Mesenchymal stem cell (in vitro differentiated cells and primary cell): ENCODE measurements around the gene RPTOR.
A peak's percentile ranks its signal among the peaks of the same experiment; 100 is the strongest.

Experiments used
- DNase-seq: peaks from one replicate; pipeline ENCODE4 v3.0.0-alpha.2; 2013
- H2AFZ ChIP-seq: one replicate; pipeline ENCODE4 v1.6.1; 2013; ENCODE audit warnings: low read depth, mild to moderate bottlenecking, control low read depth, inconsistent platforms, low read length, moderate library complexity
- H2AK5ac ChIP-seq: 2 replicates; pipeline ENCODE4 v1.6.1; 2013; ENCODE audit warnings: low read length, moderate library complexity, mild to moderate bottlenecking, inconsistent platforms; ENCODE audit not compliant: severe bottlenecking
- H2BK120ac ChIP-seq: one replicate; pipeline ENCODE4 v1.6.1; 2013; ENCODE audit warnings: low read depth, mild to moderate bottlenecking, inconsistent platforms, low read length, moderate library complexity
- H2BK12ac ChIP-seq, 2 experiments: one replicate each; pipeline ENCODE4 v1.6.1; 2013; ENCODE audit warnings: inconsistent platforms in 2 of 2, low read length in 2 of 2, mild to moderate bottlenecking in 2 of 2, moderate library complexity in 2 of 2, control low read depth in 1 of 2
- H2BK15ac ChIP-seq: one replicate; pipeline ENCODE4 v1.6.1; 2013; ENCODE audit warnings: mild to moderate bottlenecking, low read depth, inconsistent platforms; ENCODE audit not compliant: poor library complexity, severe bottlenecking
- H2BK5ac ChIP-seq: 2 replicates; pipeline ENCODE4 v1.6.1; 2013; ENCODE audit warnings: low read depth, mild to moderate bottlenecking, low read length, control low read depth, inconsistent platforms; ENCODE audit not compliant: poor library complexity, severe bottlenecking
- H3K14ac ChIP-seq, 2 experiments: one replicate each; pipeline ENCODE4 v1.6.1; 2013; ENCODE audit warnings: inconsistent platforms in 2 of 2, low read length in 2 of 2, control low read depth in 1 of 2, mild to moderate bottlenecking in 1 of 2, moderate library complexity in 1 of 2
- H3K18ac ChIP-seq, 2 experiments: one replicate each; pipeline ENCODE4 v1.6.1; 2013; ENCODE audit warnings: inconsistent platforms in 2 of 2, low read length in 2 of 2, control low read depth in 1 of 2, low read depth in 1 of 2, mild to moderate bottlenecking in 1 of 2
- H3K23ac ChIP-seq, 2 experiments: one replicate each; pipeline ENCODE4 v1.6.1; 2013; ENCODE audit warnings: inconsistent platforms in 2 of 2, low read length in 2 of 2, mild to moderate bottlenecking in 2 of 2, moderate library complexity in 2 of 2, control low read depth in 1 of 2
- H3K27ac ChIP-seq: 2 replicates; pipeline ENCODE4 v1.5.1; 2013; ENCODE audit warnings: mild to moderate bottlenecking, moderate library complexity, low read length, control low read depth, inconsistent platforms; ENCODE audit not compliant: poor library complexity, severe bottlenecking
- H3K27me3 ChIP-seq, 2 experiments: 2 replicates each; pipeline versions ENCODE4 v1.6.1 to v1.7.0; 2013; ENCODE audit warnings: low read length in 2 of 2, mild to moderate bottlenecking in 2 of 2, moderate library complexity in 2 of 2, control low read depth in 1 of 2, inconsistent platforms in 1 of 2; ENCODE audit not compliant: control insufficient read depth in 1 of 2, insufficient read depth in 1 of 2
- H3K36me3 ChIP-seq, 2 experiments: 2 replicates each; pipeline versions ENCODE4 v1.6.1 to v1.7.0; 2013; ENCODE audit warnings: low read length in 2 of 2, control low read depth in 1 of 2, inconsistent platforms in 1 of 2, low read depth in 1 of 2, mild to moderate bottlenecking in 1 of 2; ENCODE audit not compliant: insufficient read depth in 2 of 2, control insufficient read depth in 1 of 2
- H3K4ac ChIP-seq, 2 experiments: one replicate each; pipeline ENCODE4 v1.6.1; 2013; ENCODE audit warnings: inconsistent platforms in 2 of 2, low read length in 2 of 2, mild to moderate bottlenecking in 2 of 2, moderate library complexity in 2 of 2, control low read depth in 1 of 2, low read depth in 1 of 2
- H3K4me1 ChIP-seq: 2 replicates; pipeline ENCODE4 v1.6.1; 2013; ENCODE audit warnings: low read depth, low read length, control low read depth; ENCODE audit not compliant: control insufficient read depth, insufficient read depth
- H3K4me2 ChIP-seq: 2 replicates; pipeline ENCODE4 v1.6.1; 2013; ENCODE audit warnings: low read length, mild to moderate bottlenecking, inconsistent platforms; ENCODE audit not compliant: poor library complexity, severe bottlenecking
- H3K4me3 ChIP-seq, 2 experiments: 2 replicates each; pipeline versions ENCODE4 v1.5.1 to v1.7.0; 2013; ENCODE audit warnings: low read length in 2 of 2, mild to moderate bottlenecking in 2 of 2, control low read depth in 1 of 2, low read depth in 1 of 2; ENCODE audit not compliant: insufficient read depth in 1 of 2
- H3K79me1 ChIP-seq: replicated peaks from 2 replicates; pipeline ENCODE4 v1.6.1; 2013; ENCODE audit warnings: mild to moderate bottlenecking, control low read depth, low read length, inconsistent platforms; ENCODE audit not compliant: poor library complexity, severe bottlenecking
- H3K9ac ChIP-seq: 2 replicates; pipeline ENCODE4 v1.7.0; 2013; ENCODE audit warnings: mild to moderate bottlenecking, low read length, moderate library complexity
- H3K9me3 ChIP-seq: 2 replicates; pipeline ENCODE4 v1.7.0; 2013; ENCODE audit warnings: mild to moderate bottlenecking, low read length; ENCODE audit not compliant: control insufficient read depth
- H4K8ac ChIP-seq: one replicate; pipeline ENCODE4 v1.6.1; 2013; ENCODE audit warnings: inconsistent platforms, mild to moderate bottlenecking, low read length, moderate library complexity
- H4K91ac ChIP-seq: one replicate; pipeline ENCODE4 v1.6.1; 2013; ENCODE audit warnings: mild to moderate bottlenecking, low read length, inconsistent platforms
- WGBS: methylation state at CpG from one replicate; pipeline ENCODE4 v1.1.7; 2013; ENCODE audit warnings: mixed read lengths; 5-methylcytosine and 5-hydroxymethylcytosine counted together

The RPTOR gene

DNA sequence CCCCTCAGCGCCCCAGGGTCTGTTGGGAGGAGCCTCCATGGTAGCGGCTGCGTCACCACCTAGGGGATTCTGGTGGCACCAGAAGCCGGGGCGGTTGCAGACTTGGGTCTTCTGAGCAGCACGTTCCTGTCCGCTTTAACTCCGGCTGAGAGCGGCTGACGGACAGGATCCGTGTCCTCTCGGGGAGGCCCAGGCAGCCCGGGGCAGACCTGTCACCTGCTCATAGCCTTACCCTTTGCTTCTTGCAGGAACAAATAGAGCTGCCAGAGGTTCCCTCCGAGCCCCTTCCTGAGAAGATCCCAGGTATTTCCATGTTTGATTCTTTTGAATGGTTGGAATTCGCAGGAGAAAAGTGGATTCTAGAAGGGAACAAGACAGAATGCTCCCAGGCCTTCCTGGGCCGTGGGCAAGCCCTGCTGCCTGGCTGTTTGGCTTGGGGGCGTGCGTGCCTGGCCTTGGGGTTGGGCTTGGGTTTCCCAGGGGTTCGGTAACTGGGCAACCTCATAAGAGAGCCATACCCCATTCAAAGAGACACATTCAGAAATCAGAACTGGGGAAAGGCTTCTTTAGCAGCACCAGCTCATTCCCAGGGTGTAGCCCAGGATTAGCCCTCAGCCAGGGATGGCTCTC lies 453.6 kb downstream of the RPTOR start:
- H2BK12ac ChIP-seq = no peak overlapping the region
- peaks cover 17 to 19% of the 10 kb centered on the region in 2 experiments for H3K27me3 ChIP-seq
- WGBS = 97% methylated on average over 19 of the region's 19 CpGs
- no peak overlapping the region for H4K91ac ChIP-seq
- H3K9ac ChIP-seq = no peak overlapping the region
- no peak overlapping the region for H3K4ac ChIP-seq
- DNase-seq = no peak
- peaks cover 48 to 68% of the 10 kb centered on the region in 2 experiments for H3K36me3 ChIP-seq
- no peak overlapping the region for H3K4me2 ChIP-seq
- H4K8ac ChIP-seq = peak overlapping the region; percentile 5
- no peak overlapping the region for H3K18ac ChIP-seq
- no peak overlapping the region for H2AFZ ChIP-seq
- H3K27ac ChIP-seq = no peak overlapping the region
- H3K14ac ChIP-seq = no peak overlapping the region
- H3K79me1 ChIP-seq = peaks cover 8% of the 10 kb centered on the region
- H3K4me1 ChIP-seq = peaks cover 10% of the 10 kb centered on the region
- no peak overlapping the region for H3K23ac ChIP-seq
- H2BK120ac ChIP-seq = no peak overlapping the region
- H2BK15ac ChIP-seq = no peak overlapping the region
- H2AK5ac ChIP-seq = no peak overlapping the region
- no peaks in the 10 kb centered on the region for H3K9me3 ChIP-seq
- no peak overlapping the region for H3K4me3 ChIP-seq
- H2BK5ac ChIP-seq = no peak overlapping the region

DNA sequence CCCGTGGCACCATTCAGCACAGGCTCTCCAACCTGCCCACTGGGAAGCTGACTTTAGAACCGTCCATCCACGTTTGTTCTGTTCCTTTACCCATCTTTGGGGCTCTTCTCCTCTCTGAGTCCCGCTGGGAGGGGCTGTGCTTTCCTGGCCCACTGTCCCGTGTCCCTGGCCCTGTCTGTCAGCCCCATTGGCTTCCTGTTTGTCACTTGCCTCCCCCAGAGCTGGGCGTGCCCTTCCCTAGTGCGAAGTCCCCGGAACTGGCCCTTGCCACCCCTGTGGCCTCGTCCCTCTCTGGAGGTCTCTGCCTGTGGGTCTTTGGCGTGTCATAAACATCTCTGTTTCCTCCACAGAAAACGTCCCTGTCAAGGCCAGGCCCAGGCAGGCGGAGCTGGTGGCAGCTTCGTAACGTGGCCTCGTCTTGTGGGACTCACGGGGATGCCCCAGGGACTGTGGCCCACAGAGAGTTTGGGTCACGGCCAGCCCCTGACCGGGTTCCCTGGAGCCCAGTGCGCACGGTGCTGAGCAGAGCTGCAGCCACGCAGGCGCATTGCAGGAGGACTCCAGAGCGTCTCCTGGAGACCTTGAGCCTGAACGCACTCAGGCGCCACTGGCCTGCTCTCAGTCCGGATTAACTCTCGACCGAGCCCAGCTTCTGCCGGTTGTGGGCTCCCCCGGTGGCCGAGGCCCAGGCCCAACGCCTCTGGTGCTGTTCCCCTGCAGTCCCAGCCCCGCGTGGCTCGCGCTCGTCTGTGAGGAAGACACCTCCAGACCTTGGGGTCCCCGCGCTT lies 454.3 kb downstream of the RPTOR start:
- peaks cover 12% of the 10 kb centered on the region for H3K4me1 ChIP-seq
- H2BK12ac ChIP-seq = no peak overlapping the region
- H3K4me2 ChIP-seq = no peak overlapping the region
- H3K14ac ChIP-seq = no peak overlapping the region
- no peak overlapping the region for H2AK5ac ChIP-seq
- DNase-seq = no peak
- H2BK5ac ChIP-seq = no peak overlapping the region
- H4K8ac ChIP-seq = no peak overlapping the region
- no peak overlapping the region for H3K18ac ChIP-seq
- H2BK120ac ChIP-seq = no peak overlapping the region
- H3K27me3 ChIP-seq = peaks cover 24 to 25% of the 10 kb centered on the region in 2 experiments
- no peak overlapping the region for H3K4ac ChIP-seq
- H3K9ac ChIP-seq = no peak overlapping the region
- H3K23ac ChIP-seq = no peak overlapping the region
- H4K91ac ChIP-seq = no peak overlapping the region
- peaks cover 4% of the 10 kb centered on the region for H3K79me1 ChIP-seq
- H3K27ac ChIP-seq = no peak overlapping the region
- H2BK15ac ChIP-seq = no peak overlapping the region
- H3K36me3 ChIP-seq = peaks cover 48 to 68% of the 10 kb centered on the region in 2 experiments
- H3K4me3 ChIP-seq = no peak overlapping the region
- H2AFZ ChIP-seq = no peak overlapping the region
- H3K9me3 ChIP-seq = no peaks in the 10 kb centered on the region
- 94% methylated on average over 39 of the region's 39 CpGs for WGBS

DNA sequence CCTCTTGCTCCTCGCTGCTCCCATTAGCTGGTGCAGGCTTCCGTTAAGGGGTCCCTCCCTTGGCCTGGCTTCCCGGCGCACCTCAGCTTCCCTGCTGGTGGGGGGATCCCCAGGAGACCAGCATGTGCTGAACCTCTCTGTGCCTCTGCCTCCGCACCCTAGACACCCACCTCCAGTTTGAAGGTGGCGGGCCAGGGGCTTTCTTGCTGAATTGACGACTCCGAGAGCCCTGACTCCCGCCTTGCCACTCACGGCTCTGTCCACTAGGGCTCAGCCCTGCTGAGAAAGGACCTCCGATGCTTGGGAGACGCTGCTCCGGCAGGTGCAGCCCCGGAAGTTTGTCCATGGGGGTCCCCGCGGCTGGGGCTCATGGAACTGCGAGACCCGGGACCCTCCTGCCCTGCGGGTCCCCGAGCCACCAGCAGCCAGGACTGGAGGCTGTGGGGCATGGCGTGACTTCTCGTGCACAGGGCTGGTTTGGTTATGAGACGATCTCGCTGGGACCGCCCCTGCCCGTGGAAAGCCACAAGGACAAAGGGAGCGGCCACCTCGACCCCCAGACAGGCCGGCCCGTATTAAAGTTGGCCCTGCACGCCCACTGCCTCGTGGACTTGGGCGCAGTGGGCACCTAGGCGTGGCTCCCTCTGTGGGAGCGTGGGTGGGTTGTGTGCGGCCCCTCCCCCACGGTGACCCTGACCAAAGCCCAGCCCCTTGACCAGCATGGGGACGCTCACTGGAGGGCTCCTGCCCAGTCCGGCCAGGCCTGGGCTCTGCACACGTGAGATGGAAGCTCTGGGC lies 455.1 kb downstream of the RPTOR start:
- no peak overlapping the region for H3K14ac ChIP-seq
- no peak overlapping the region for H2AFZ ChIP-seq
- no peak overlapping the region for H3K9ac ChIP-seq
- peak overlapping the region; percentile 54 for H4K91ac ChIP-seq
- no peak overlapping the region for H3K4ac ChIP-seq
- DNase-seq = no peak
- no peak overlapping the region for H2BK120ac ChIP-seq
- H2BK12ac ChIP-seq = no peak overlapping the region
- no peaks in the 10 kb centered on the region for H3K79me1 ChIP-seq
- H3K4me3 ChIP-seq = no peak overlapping the region
- H3K4me2 ChIP-seq = no peak overlapping the region
- peaks cover 48 to 62% of the 10 kb centered on the region in 2 experiments for H3K36me3 ChIP-seq
- no peak overlapping the region for H2BK15ac ChIP-seq
- no peak overlapping the region for H2AK5ac ChIP-seq
- H3K27ac ChIP-seq = no peak overlapping the region
- H2BK5ac ChIP-seq = no peak overlapping the region
- no peak overlapping the region for H3K23ac ChIP-seq
- peaks cover 28 to 30% of the 10 kb centered on the region in 2 experiments for H3K27me3 ChIP-seq
- peaks cover 13% of the 10 kb centered on the region for H3K4me1 ChIP-seq
- 96% methylated on average over 40 of the region's 40 CpGs for WGBS
- H3K9me3 ChIP-seq = no peaks in the 10 kb centered on the region
- no peak overlapping the region for H3K18ac ChIP-seq
- no peak overlapping the region for H4K8ac ChIP-seq

DNA sequence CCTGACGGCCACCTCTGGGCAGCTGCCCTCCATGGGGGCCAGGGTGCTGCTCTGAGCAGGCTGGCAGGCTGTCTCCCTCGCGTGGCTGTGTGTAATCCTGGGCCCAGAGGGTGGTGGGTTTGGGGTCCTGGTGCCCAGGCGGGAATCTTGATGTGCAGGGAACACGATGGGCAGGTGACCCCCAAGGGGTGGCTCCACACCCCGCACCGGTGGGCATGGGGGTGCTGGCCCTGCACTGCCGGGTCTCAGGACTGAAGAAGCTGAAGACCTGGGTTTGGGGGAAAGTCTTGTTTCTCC lies 455.6 kb downstream of the RPTOR start:
- Histone ChIP-seq H2BK5ac (no peak overlapping the region), H2AK5ac (no peak overlapping the region), H3K36me3 (peaks cover 45 to 56% of the 10 kb centered on the region in 2 experiments), H3K4me2 (no peak overlapping the region), H2BK120ac (no peak overlapping the region), H2BK12ac (no peak overlapping the region), H3K4me3 (no peak overlapping the region), H3K4me1 (peaks cover 13% of the 10 kb centered on the region), H3K14ac (no peak overlapping the region), H4K8ac (no peak overlapping the region), H3K9ac (no peak overlapping the region), H3K27me3 (peaks cover 31 to 34% of the 10 kb centered on the region in 2 experiments), H2AFZ (no peak overlapping the region), H3K23ac (no peak overlapping the region), H3K18ac (no peak overlapping the region), H3K4ac (no peak overlapping the region), H3K9me3 (no peaks in the 10 kb centered on the region), H3K79me1 (no peaks in the 10 kb centered on the region), H2BK15ac (no peak overlapping the region), H4K91ac (no peak overlapping the region), H3K27ac (no peak overlapping the region)
- DNase-seq = no peak
- 98% methylated on average over 8 of the region's 8 CpGs for WGBS
